Stimulated activated CD4-positive, alpha-beta T cell treated with anti-CD3 and anti-CD28 coated beads, TNF-alpha, amount 100 ng/mL, for 4 hours (primary cell): ENCODE results near the gene IKBKE.
"Not testable (repeated sequence)": the region's sequence is repeated elsewhere in the genome, so short reads cannot be mapped to it uniquely, and the experiment has no call there.

Experiments used
- DNase-seq, 3 experiments: peaks; one replicate each; pipeline ENCODE4 v3.0.0-alpha.2; 2020; ENCODE audit warnings: low read depth in 3 of 3

IKBKE gene

GRCh38 chr1:206476058-206476457, 5.8 kb downstream of the IKBKE start:
- DNase-seq: no peak

GRCh38 chr1:206476591-206476990, 6.3 kb downstream of the IKBKE start:
- no peak for DNase-seq

- DNase-seq: no peak
These were observed 6.8 kb downstream of the IKBKE start for GRCh38 chr1:206477110-206477509.

GRCh38 chr1:206477581-206478380, 7.5 kb downstream of the IKBKE start:
- DNase-seq: no peak

- no peak for DNase-seq
These were observed 8.5 kb downstream of the IKBKE start for GRCh38 chr1:206478746-206479145.

GRCh38 chr1:206479183-206480125, 9.2 kb downstream of the IKBKE start:
- peak; percentile 32 to 58 (median 49) for DNase-seq

- DNase-seq: no peak
These were observed 9.9 kb downstream of the IKBKE start for GRCh38 chr1:206480211-206480610.

- no peak for DNase-seq
These were observed 12.3 kb downstream of the IKBKE start for GRCh38 chr1:206482611-206483010.

- DNase-seq: not testable (repeated sequence)
These were observed 13.6 kb downstream of the IKBKE start for GRCh38 chr1:206483864-206484263.

- DNase-seq: no peak
These were observed 14.6 kb downstream of the IKBKE start for GRCh38 chr1:206484901-206485300.

GRCh38 chr1:206486995-206487788, 16.9 kb downstream of the IKBKE start:
- no peak for DNase-seq

- no peak for DNase-seq
These were observed 17.7 kb downstream of the IKBKE start for GRCh38 chr1:206487970-206488369.

- DNase-seq: no peak
These were observed 18.2 kb downstream of the IKBKE start for GRCh38 chr1:206488466-206488865.

- peak; percentile 54 to 69 (median 58) for DNase-seq
These were observed 19.9 kb downstream of the IKBKE start for GRCh38 chr1:206489980-206490770.

GRCh38 chr1:206490771-206491405, 20.6 kb downstream of the IKBKE start:
- DNase-seq: no peak

- no peak for DNase-seq
These were observed 21.3 kb downstream of the IKBKE start for GRCh38 chr1:206491616-206492015.

GRCh38 chr1:206492589-206492988, 22.3 kb downstream of the IKBKE start:
- DNase-seq: no peak

- no peak for DNase-seq
These were observed 23.0 kb downstream of the IKBKE start for GRCh38 chr1:206493279-206493678.

GRCh38 chr1:206495011-206495461, 24.8 kb downstream of the IKBKE start:
- DNase-seq: no peak

GRCh38 chr1:206495493-206496046, 25.3 kb downstream of the IKBKE start:
- DNase-seq: no peak
